Suprapubic skin (tissue), 4 donors: Measurements from ENCODE around the gene NUP43. TPM values are rescaled to one million over a fixed set of nuclear protein-coding genes. Genes with fewer than 3 reads are reported as not detected.

Experiments used
- DNase-seq, 2 donors: peaks; one replicate each; pipeline ENCODE4 v3.0.0-alpha.2; 2019; ENCODE audit warnings: low spot score in 2 of 2
- H3K27ac ChIP-seq: fragments of 200-600 bp; sonication (generic); one replicate; pipeline ENCODE4 v1.5.1; 2019
- H3K27me3 ChIP-seq: fragments of 200-600 bp; sonication (generic); one replicate; pipeline ENCODE4 v1.5.1; 2019
- H3K36me3 ChIP-seq: fragments of 200-600 bp; sonication (generic); one replicate; pipeline ENCODE4 v1.5.1; 2019
- H3K4me1 ChIP-seq: fragments of 200-600 bp; sonication (generic); one replicate; pipeline ENCODE4 v1.5.1; 2019
- H3K4me3 ChIP-seq: fragments of 200-600 bp; sonication (generic); one replicate; pipeline ENCODE4 v1.5.1; 2019; ENCODE audit warnings: mild to moderate bottlenecking
- H3K9me3 ChIP-seq: fragments of 200-600 bp; sonication (generic); one replicate; pipeline ENCODE4 v1.5.1; 2019
- CTCF ChIP-seq, 2 donors: fragments of 200-600 bp in 1 of 2; fragments of 450-650 bp in 1 of 2; sonication (generic) in 1 of 2; IDR thresholded peaks; one replicate each; pipeline ENCODE4 v1.5.1; 2016 to 2019; ENCODE audit warnings: antibody characterized with exemption in 2 of 2, mild to moderate bottlenecking in 1 of 2, moderate library complexity in 1 of 2
- EP300 ChIP-seq: sonication (generic); formaldehyde crosslinking; IDR thresholded peaks from one replicate; pipeline ENCODE4 v1.6.1; 2017; ENCODE audit warnings: antibody characterized with exemption
- POLR2A ChIP-seq, 2 donors: fragments of 450-650 bp; IDR thresholded peaks; one replicate each; pipeline ENCODE4 v1.6.1; 2017; ENCODE audit warnings: antibody characterized with exemption in 2 of 2, mild to moderate bottlenecking in 2 of 2, moderate library complexity in 2 of 2
- POLR2AphosphoS5 ChIP-seq, 3 donors: sonication (generic); formaldehyde crosslinking; IDR thresholded peaks; one replicate each; pipeline ENCODE4 v1.6.1; 2017; ENCODE audit warnings: antibody characterized with exemption in 3 of 3
- WGBS: methylation state at CpG from one replicate; pipeline ENCODE4 v1.1.5; 2018; 5-methylcytosine and 5-hydroxymethylcytosine counted together
- total RNA-seq, 4 donors: library from RNA; depleted of rRNA; stranded (reverse); fragments of >200 nt; gene quantifications; one replicate each; pipeline ENCODE4 v1.1.0, GENCODE V29; 2016

The NUP43 gene
- total RNA-seq, 4 donors from 2014 or later: 21.0 to 31.3 (median 22.3) TPM

DNA sequence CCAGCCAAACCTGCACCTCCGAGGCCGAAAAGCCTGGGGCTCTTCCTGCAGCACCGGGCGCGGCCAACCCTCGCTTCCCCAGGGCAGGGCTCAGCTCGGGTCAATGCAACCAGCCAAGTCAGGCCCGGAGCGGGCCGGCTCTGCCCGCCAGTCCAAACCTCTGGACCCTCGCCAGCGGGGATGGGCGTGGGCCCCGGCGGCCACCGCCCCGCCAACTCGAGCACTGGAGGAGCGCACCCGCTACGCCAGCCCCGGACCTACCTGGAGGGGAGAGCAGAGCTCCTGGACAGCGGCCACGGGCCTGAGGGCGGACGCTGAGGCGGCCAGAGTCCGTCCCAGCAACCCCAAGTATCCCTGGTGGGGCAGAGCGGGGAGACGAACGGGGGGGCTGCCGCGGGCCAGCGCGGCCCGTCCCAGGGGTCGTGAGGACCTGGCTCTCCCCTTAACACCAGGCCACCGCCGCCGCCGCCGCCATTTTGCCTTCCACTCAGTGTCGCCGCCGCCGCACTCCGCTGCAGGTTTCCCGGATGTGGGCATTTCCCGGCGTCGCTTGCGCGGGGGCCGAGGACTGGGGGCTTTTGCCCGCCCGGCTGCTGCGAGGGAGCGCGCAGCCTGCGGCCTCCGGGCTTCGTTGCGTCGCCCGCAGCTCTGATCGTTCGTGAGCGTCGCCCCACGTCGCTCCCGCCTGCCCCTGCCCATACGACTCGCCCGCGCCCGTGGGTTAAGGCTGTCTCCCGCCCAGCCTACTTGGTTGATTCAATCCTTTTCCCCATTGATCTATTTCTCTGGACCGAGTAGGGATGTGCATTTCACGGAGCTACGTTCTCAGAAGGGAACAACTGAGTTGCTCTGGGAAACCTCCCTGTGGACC is 28.5 kb downstream of the NUP43 start, which contains the start of gene LATS1:
LATS1 (minus strand) TSS at position 514 of the 871 bp plus-strand sequence. CDS start 15,975 bp downstream, outside the sequence.
- H3K36me3 ChIP-seq: no peaks in the 10 kb centered on the region
- H3K4me1 ChIP-seq: peaks cover 32% of the 10 kb centered on the region
- no peaks in the 10 kb centered on the region for H3K9me3 ChIP-seq
- H3K27ac ChIP-seq: peak within 1 kb of the TSS; percentile 95
- H3K4me3 ChIP-seq: peak within 1 kb of the TSS; percentile 74
- DNase-seq: peak; percentile 94 to 96
- TF ChIP-seq POLR2A (IDR thresholded peaks at IDR 0.05): peak; percentile 48 to 86
- peak in 2 of 3 donors; percentile 40 to 73 for TF ChIP-seq POLR2AphosphoS5 (IDR thresholded peaks at IDR 0.05)
- TF ChIP-seq EP300: no peak
- H3K27me3 ChIP-seq: no peaks in the 10 kb centered on the region
- under 1% methylated on average over 44 of the region's 82 CpGs for WGBS

DNA sequence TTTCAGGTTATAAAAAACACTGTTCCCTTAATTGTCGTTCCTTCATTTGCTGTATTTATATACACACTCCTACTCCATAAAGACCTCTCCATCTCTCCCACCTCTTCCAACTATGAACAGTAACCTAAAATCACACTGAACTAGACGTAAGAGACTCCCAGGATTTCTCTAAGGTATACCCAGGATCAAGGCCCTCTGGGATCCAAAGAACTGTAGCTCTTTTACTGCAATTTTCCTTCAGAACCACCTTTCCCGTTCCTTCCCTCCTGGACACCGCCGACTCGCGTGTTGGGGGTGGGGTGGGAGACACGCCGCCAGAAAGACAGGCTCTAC is 29.1 kb downstream of the NUP43 start:
- Histone ChIP-seq H3K36me3 (no peaks in the 10 kb centered on the region), H3K27me3 (no peaks in the 10 kb centered on the region), H3K9me3 (no peaks in the 10 kb centered on the region), H3K27ac (peak overlapping the region; percentile 95), H3K4me1 (peaks cover 32% of the 10 kb centered on the region), H3K4me3 (peak overlapping the region; percentile 74)
- TF ChIP-seq POLR2A (IDR thresholded peaks at IDR 0.05) (no peak), POLR2AphosphoS5 (IDR thresholded peaks at IDR 0.05) (no peak), EP300 (no peak), CTCF (IDR thresholded peaks at IDR 0.05) (no peak)
- WGBS: 0% methylated on average over 9 of the region's 9 CpGs
- no peak for DNase-seq

DNA sequence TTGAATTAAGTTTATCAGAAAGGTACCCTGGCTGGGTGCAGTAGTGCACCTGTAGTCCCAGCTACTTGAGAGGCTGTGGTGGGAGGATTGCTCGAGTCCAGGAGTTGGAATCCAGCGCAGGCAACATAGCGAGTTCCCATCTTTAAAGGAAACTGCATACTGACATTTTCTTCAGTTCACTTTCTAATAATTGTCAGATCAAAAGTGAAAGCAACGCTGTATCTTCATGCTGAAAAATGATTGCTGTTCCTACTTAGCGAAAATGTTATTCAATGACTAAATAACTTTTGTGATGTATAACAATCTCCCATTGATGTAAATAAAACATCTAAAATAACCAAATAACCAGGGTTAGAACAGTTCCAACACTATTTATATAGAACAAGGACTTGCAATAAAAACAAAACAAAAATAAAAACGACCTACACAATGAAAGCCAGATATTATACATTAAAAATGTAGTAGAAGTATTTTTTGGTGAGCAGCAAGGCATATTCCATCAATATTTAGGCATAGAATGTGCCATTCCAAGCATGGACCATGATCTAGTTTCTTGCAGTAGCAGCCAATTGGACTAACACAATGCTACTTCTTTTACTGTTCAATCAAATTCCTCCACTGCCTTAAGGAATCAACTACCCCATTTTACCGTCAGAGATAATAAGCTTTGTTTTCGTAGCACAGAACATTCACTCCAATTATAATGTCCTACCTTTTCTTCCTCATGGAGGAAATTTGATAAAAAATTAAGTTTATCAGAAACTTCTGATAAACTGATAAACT is 30.0 kb downstream of the NUP43 start:
- TF ChIP-seq POLR2A (IDR thresholded peaks at IDR 0.05): no peak
- TF ChIP-seq POLR2AphosphoS5 (IDR thresholded peaks at IDR 0.05): no peak
- TF ChIP-seq EP300: no peak
- TF ChIP-seq CTCF (IDR thresholded peaks at IDR 0.05): no peak
- DNase-seq: no peak
- Histone ChIP-seq H3K27ac (peak overlapping the region; percentile 95), H3K4me3 (peak overlapping the region; percentile 74), H3K27me3 (no peaks in the 10 kb centered on the region), H3K36me3 (no peaks in the 10 kb centered on the region), H3K9me3 (no peaks in the 10 kb centered on the region), H3K4me1 (peaks cover 32% of the 10 kb centered on the region)
- 6% methylated on average over 8 of the region's 8 CpGs for WGBS

- TF ChIP-seq CTCF (IDR thresholded peaks at IDR 0.05) (no peak), EP300 (no peak), POLR2A (IDR thresholded peaks at IDR 0.05) (no peak), POLR2AphosphoS5 (IDR thresholded peaks at IDR 0.05) (no peak)
- DNase-seq: no peak
- Histone ChIP-seq H3K27me3 (no peaks in the 10 kb centered on the region), H3K9me3 (no peaks in the 10 kb centered on the region), H3K4me3 (no peak overlapping the region), H3K4me1 (peaks cover 35% of the 10 kb centered on the region), H3K27ac (no peak overlapping the region), H3K36me3 (no peaks in the 10 kb centered on the region)
- 80% methylated on average over 1 of the region's 1 CpG for WGBS
Observed at GRCh38 chr6:149714442-149714841, 31.9 kb downstream of the NUP43 start.

GRCh38 chr6:149711711-149712110 is 34.6 kb downstream of the NUP43 start:
- H3K27me3 ChIP-seq: no peaks in the 10 kb centered on the region
- no peak overlapping the region for H3K4me3 ChIP-seq
- H3K4me1 ChIP-seq: peaks cover 32% of the 10 kb centered on the region
- 96% methylated on average over 5 of the region's 5 CpGs for WGBS
- no peaks in the 10 kb centered on the region for H3K9me3 ChIP-seq
- H3K27ac ChIP-seq: no peak overlapping the region
- TF ChIP-seq CTCF (IDR thresholded peaks at IDR 0.05): no peak
- no peak for TF ChIP-seq POLR2AphosphoS5 (IDR thresholded peaks at IDR 0.05)
- TF ChIP-seq EP300: no peak
- TF ChIP-seq POLR2A (IDR thresholded peaks at IDR 0.05): no peak
- H3K36me3 ChIP-seq: no peaks in the 10 kb centered on the region
- DNase-seq: no peak
